RPMI7951 (cell line): ENCODE results near the gene SLC25A20. TPM values are rescaled to one million over a fixed set of nuclear protein-coding genes. Genes with fewer than 3 reads are reported as not detected.
A peak's percentile ranks its signal among the peaks of the same experiment; 100 is the strongest.

Source experiments
- DNase-seq: peaks from one replicate; pipeline ENCODE4 v3.0.0-alpha.2; 2012; ENCODE audit warnings: low read depth
- total RNA-seq: library from RNA; depleted of rRNA; stranded (reverse); fragments of >200 nt; shearing (Covaris generic); gene quantifications from 2 replicates; pipeline ENCODE4 v1.2.3, GENCODE V29; 2014

The SLC25A20 gene
- total RNA-seq, 1 experiment from 2014 or later: 25.6 TPM

DNA sequence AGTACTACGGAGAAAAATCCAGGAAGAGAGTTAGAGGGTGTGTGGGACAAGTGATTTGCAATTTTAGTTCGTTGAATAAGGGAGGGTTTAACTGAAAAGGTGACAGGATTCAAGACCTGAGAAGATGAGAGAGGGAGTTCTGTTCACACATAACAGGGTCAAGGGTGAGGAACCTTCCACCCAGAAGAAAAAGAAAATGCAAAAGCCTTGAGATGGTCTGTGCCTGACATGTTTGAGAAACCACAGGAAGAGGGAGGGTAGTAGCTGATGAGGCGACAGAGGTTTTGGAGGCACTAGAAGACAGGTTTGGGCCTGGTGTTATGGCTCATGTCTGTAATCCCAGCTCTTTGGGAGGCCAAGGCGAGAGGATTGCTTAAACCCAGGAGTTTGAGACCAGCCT is 591 bp upstream of the SLC25A20 start:
- no peak for DNase-seq

- peak; percentile 24 for DNase-seq
These were observed 964 bp downstream of the SLC25A20 start for GRCh38 chr3:48897460-48898376.

GRCh38 chr3:48896936-48897335 is 1.7 kb downstream of the SLC25A20 start:
- DNase-seq: no peak

DNA sequence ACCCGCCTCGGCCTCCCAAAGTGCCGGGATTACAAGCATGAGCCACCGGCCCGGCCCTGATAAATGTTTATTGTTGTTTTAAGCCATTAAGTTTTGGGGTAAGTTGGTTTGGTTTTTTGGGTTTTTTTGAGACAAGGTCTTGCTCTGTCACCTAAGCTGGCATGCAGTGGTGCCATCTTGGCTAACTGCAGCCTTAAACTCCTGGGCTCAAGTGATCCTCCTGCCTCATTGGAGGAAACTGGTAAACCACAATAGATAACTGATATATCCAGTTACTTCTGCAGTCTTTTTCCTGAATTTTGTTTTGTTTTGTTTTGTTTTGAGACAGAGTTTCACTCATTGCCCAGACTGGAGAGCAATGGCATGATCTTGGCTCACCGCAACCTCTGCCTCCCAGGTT is 4.2 kb downstream of the SLC25A20 start:
- DNase-seq: no peak

GRCh38 chr3:48891606-48892005 is 7.1 kb downstream of the SLC25A20 start:
- DNase-seq: no peak

DNA sequence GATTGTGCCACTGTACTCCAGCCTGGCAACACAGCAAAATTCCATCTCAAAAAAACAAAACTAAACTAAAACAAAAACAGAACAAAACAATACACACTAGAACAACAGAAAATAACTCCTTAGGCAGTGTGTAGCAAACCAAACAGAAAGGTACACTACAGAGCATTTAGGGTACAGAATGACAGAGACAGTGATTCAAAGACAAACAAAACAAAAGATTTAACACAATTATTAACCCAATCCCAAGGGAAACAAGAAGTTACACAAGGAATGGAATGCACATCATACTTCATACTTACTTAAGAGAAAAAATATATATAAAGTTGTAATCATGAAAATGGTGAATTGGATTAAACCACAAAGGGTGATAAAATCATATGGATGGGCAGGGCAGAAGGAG is 12.9 kb downstream of the SLC25A20 start:
- DNase-seq: no peak

DNA sequence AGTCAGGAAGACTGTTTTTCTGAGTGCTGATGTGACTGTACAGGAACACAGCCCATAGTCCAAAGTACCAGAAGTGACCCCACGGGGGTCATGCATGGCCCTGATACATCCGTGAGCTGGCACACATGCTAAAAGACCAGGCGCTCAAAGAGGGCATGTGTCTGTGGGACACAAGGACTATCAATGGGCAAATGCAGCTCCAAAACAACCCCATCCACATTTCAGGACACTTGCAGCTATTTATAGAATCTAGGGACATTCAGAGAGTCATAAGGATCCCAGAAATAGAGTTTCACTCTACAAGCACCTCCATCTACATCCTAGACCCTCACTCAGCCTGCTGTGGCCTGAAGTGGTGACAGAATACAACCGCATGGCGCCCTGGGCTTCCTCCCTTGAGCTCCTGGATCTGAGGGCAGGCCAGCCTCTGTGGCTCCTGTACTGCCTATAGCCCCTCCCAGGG is 17.0 kb downstream of the SLC25A20 start:
- no peak for DNase-seq

DNA sequence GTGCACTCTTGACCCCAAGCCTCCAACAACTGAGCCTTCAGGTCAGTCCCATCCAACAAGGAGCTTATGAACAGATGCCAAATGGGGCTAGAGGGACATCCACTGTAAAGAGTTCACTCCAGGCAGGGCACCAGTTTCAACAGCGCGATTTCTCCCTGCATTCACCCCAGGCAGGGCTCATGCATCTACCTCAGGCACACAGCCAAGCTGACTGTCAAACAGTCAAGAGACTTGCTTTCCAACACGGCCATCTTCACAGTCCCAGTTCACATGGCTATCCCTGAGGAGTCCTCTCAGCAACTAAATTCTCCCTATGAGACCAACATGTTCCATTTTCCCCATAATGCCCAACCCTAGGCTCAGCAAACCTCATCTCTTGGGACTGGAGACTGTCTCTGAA is 17.7 kb downstream of the SLC25A20 start:
- no peak for DNase-seq

- no peak for DNase-seq
These were observed 18.7 kb downstream of the SLC25A20 start for GRCh38 chr3:48879994-48880377.

DNA sequence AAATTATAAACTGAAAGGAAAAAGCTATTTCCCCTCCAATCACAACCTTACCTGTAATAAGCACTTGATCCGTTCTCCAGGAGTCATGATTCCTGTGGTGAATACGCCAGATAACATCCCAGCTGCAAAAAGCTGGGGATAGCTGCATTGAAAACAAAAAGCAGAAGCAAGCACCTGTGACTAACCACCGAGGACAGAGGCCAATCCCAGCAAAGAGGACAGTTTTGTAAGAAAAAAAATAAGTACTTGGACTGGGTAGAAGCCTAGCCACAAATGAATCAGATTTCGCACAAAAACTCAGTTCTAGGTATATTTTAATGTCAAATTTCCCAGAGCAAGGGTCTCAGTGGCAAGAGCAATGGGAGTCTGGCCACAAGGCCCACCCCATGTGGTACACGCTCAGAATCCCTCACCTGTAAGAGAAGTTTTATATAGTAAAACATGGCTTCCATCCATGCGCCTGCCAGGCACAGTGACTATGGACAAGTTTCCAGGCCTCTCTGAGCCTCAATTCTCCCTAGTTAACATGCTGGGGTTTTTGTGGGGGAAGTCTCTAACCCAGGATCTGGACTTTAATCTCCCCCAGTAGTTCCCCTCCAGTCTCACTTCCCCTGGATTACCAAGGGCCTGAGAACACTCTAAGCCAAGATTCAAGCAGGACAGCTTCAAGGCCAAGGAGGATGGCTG is 19.2 kb downstream of the SLC25A20 start:
- DNase-seq: no peak

- DNase-seq: no peak
These were observed 21.0 kb downstream of the SLC25A20 start for GRCh38 chr3:48877671-48878070.

DNA sequence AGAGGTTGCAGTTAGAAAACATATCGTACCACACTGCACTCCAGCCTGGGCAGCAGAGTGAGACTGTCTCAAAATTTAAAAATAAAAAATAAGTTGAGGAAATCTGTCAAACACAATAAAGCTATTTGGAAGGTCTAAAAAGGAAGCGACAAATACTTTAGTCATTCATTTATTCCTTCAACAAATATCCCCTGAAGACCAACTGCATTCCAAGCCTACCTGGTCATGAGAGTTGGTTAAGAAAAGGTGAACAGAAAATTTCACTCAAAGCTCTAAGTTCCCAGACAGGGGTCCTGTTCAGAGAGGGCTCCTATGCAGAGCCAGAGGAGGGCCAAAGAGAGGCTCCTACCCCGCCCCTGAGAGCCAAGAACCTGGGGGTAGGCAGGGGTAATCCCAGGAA is 35.6 kb downstream of the SLC25A20 start:
- no peak for DNase-seq

DNA sequence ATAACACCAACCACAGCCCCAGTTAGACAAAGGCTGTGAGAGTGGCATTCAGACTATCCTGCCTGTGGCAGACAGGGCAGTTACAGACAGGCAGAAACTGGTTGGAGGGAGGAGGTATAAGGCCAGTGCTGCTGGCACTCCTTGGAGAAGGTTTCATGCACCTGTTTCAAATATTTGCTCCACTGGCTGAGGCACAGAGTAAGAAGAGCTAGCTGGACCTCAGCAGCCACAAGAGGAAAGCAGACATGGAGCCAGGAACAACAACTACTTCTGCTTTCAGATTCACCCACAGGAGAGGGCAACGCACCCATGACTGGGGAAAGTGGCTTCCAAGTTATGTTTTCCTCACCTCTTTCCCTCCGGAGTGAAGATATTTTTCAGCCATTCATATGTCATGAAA is 39.5 kb downstream of the SLC25A20 start:
- DNase-seq: no peak

DNA sequence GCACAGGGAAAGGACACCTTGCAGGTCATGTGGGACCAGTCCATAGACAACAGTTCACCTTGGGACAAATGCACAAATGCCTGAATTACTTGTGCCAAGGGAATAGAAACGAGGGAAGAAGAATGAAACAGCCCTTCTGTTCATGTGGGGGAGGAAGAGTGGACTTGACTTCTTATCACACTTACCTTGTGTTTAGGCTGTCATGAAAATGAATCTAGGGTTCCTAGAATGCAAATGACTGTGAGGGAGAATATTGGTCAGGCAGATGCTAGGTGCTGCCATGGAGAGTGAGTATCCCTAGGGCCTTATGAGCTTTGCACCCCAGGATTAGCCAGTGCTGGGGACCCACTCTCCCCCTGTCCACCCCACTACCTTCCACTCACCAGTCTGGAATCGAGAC is 40.0 kb downstream of the SLC25A20 start:
- DNase-seq: no peak

- no peak for DNase-seq
These were observed 41.0 kb downstream of the SLC25A20 start for GRCh38 chr3:48857641-48858040.

GRCh38 chr3:48856469-48856868 is 42.2 kb downstream of the SLC25A20 start:
- DNase-seq: no peak

- DNase-seq: no peak
These were observed 42.8 kb downstream of the SLC25A20 start for GRCh38 chr3:48855681-48856447.

DNA sequence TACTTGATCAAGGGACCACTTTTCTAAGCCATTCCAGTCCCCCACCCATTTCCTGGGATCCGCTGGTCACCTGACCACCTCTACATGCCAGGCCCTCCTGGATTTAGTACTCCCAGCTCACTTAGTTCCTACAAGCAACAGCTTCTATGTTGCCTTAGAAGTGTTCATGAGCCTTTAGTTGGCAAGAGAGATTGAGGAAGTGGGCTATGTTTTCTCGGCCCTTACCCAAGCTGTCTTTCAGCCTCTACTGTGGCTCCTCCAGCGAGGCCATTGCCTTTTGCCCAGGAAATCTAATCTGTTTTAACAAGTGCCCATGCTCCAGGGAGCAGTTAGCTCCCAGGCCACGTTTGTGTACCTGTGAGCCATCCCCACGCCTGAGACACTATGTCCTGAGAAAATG is 46.5 kb downstream of the SLC25A20 start:
- DNase-seq: no peak

- peak; percentile 56 for DNase-seq
These were observed 47.3 kb downstream of the SLC25A20 start for GRCh38 chr3:48851407-48851806.

DNA sequence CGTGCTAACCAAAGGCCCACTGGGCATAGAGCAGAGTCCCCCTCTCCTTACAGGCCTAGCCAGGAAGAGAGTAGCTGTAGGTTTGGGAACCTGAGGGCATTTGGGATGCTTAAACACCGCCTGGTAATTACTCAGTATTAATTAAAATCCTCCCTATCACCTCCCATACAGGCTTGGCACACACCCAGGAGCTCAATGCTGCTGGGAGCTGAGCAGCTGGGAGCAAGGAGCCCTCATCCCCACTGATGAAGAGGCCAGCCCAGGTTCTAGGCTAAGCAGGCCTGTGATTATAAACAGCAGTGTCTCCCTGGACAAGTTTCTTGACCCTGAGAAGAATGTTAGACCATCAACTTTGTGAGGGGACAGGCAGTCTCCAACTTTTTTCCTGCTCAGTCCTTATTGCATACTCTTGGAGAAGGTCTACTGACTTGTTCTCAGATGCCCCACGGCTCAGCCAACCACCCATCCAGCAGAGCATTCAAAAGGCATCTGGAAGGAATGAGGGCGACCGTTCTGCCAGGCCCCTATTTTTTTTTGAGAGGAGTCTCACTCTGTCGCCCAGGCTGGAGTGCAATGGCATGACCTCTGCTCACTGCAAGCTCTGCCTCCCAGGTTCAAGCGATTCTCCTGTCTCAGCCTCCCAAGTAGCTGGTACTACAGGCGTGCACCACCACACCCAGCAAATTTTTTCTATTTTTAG is 49.7 kb downstream of the SLC25A20 start:
- DNase-seq: no peak
